ENCODE results near the gene C17orf78. TPM values are rescaled to one million over a fixed set of nuclear protein-coding genes. Genes with fewer than 3 reads are reported as not detected.
"Not testable (repeated sequence)": the region's sequence is repeated elsewhere in the genome, so short reads cannot be mapped to it uniquely, and the experiment has no call there.

The C17orf78 gene
- total RNA-seq, 2 donors from 2014 or later = not detected

GRCh38 chr17:37344519-37344918, 31.3 kb upstream of the C17orf78 start:
- no peak overlapping the region for H3K27ac ChIP-seq (ENCODE audit: low read depth, low read length)
- no peaks in the 10 kb centered on the region for H3K27me3 Mint-ChIP-seq (ENCODE audit: insufficient read depth)
- H3K36me3 Mint-ChIP-seq (ENCODE audit: low read depth) = peaks cover 38% of the 10 kb centered on the region
- H3K9me3 ChIP-seq (ENCODE audit: control insufficient read depth, low read length) = peaks cover 19% of the 10 kb centered on the region
- H3K27ac Mint-ChIP-seq = no peak overlapping the region
- H3K36me3 ChIP-seq (ENCODE audit: control insufficient read depth, insufficient read depth, low read length) = peaks cover 31% of the 10 kb centered on the region
- no peaks in the 10 kb centered on the region for H3K4me1 ChIP-seq (ENCODE audit: control insufficient read depth, insufficient read depth, low read length)
- DNase-seq = no peak
- H3K9ac ChIP-seq (ENCODE audit: extremely low read depth, low read length, poor library complexity, severe bottlenecking) = no peak overlapping the region
- WGBS, 2 experiments (ENCODE audit: insufficient coverage in 1 of 2, insufficient read length in 1 of 2) = 100% methylated on average over 2 to 3 of the region's 4 CpGs
- H3K4me1 Mint-ChIP-seq = peaks cover 6% of the 10 kb centered on the region
- H3K27me3 ChIP-seq (ENCODE audit: control insufficient read depth, insufficient read depth, low read length, poor library complexity, severe bottlenecking) = no peaks in the 10 kb centered on the region
- no peak overlapping the region for H3K4me3 Mint-ChIP-seq
- TF ChIP-seq, protein P1, sequence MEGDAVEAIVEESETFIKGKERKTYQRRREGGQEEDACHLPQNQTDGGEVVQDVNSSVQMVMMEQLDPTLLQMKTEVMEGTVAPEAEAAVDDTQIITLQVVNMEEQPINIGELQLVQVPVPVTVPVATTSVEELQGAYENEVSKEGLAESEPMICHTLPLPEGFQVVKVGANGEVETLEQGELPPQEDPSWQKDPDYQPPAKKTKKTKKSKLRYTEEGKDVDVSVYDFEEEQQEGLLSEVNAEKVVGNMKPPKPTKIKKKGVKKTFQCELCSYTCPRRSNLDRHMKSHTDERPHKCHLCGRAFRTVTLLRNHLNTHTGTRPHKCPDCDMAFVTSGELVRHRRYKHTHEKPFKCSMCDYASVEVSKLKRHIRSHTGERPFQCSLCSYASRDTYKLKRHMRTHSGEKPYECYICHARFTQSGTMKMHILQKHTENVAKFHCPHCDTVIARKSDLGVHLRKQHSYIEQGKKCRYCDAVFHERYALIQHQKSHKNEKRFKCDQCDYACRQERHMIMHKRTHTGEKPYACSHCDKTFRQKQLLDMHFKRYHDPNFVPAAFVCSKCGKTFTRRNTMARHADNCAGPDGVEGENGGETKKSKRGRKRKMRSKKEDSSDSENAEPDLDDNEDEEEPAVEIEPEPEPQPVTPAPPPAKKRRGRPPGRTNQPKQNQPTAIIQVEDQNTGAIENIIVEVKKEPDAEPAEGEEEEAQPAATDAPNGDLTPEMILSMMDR (conservative IDR thresholded peaks at IDR 0.05) = no peak
- H3K4me3 ChIP-seq (ENCODE audit: low read length) = no peak overlapping the region
- peaks cover 22% of the 10 kb centered on the region for H3K9me3 Mint-ChIP-seq

- 95 to 97% methylated on average over 7 to 8 of the region's 8 CpGs for WGBS, 2 experiments (ENCODE audit: insufficient coverage in 1 of 2, insufficient read length in 1 of 2)
- DNase-seq; H3K4me3 Mint-ChIP-seq; H3K27me3 Mint-ChIP-seq (ENCODE audit: insufficient read depth); H3K4me1 ChIP-seq (ENCODE audit: control insufficient read depth, insufficient read depth, low read length); H3K4me3 ChIP-seq (ENCODE audit: low read length); H3K27me3 ChIP-seq (ENCODE audit: control insufficient read depth, insufficient read depth, low read length, poor library complexity, severe bottlenecking); H3K27ac ChIP-seq (ENCODE audit: low read depth, low read length); H3K4me1 Mint-ChIP-seq; H3K27ac Mint-ChIP-seq; H3K9ac ChIP-seq (ENCODE audit: extremely low read depth, low read length, poor library complexity, severe bottlenecking): not testable (repeated sequence)
- peaks cover 40% of the 10 kb centered on the region for H3K36me3 Mint-ChIP-seq (ENCODE audit: low read depth)
- Histone ChIP-seq H3K9me3 (ENCODE audit: control insufficient read depth, low read length) (peaks cover 19% of the 10 kb centered on the region), H3K36me3 (ENCODE audit: control insufficient read depth, insufficient read depth, low read length) (peaks cover 24% of the 10 kb centered on the region)
- peaks cover 22% of the 10 kb centered on the region for H3K9me3 Mint-ChIP-seq
These were observed 28.9 kb upstream of the C17orf78 start for GRCh38 chr17:37346863-37347402.

- peak overlapping the region; percentile 97 for H3K4me3 ChIP-seq (ENCODE audit: low read length)
- not testable (repeated sequence) for H3K27me3 Mint-ChIP-seq (ENCODE audit: insufficient read depth); H3K9me3 ChIP-seq (ENCODE audit: control insufficient read depth, low read length); H3K4me1 ChIP-seq (ENCODE audit: control insufficient read depth, insufficient read depth, low read length); H3K9ac ChIP-seq (ENCODE audit: extremely low read depth, low read length, poor library complexity, severe bottlenecking); H3K27ac Mint-ChIP-seq; H3K27me3 ChIP-seq (ENCODE audit: control insufficient read depth, insufficient read depth, low read length, poor library complexity, severe bottlenecking); H3K9me3 Mint-ChIP-seq; DNase-seq; H3K27ac ChIP-seq (ENCODE audit: low read depth, low read length)
- peaks cover 10% of the 10 kb centered on the region for H3K36me3 ChIP-seq (ENCODE audit: control insufficient read depth, insufficient read depth, low read length)
- H3K4me1 Mint-ChIP-seq = peaks cover 26% of the 10 kb centered on the region
- peak overlapping the region; percentile 87 for H3K4me3 Mint-ChIP-seq
- peaks cover 13% of the 10 kb centered on the region for H3K36me3 Mint-ChIP-seq (ENCODE audit: low read depth)
- WGBS, 2 experiments (ENCODE audit: insufficient coverage in 1 of 2, insufficient read length in 1 of 2) = 87 to 90% methylated on average over 11 to 12 of the region's 12 CpGs
These were observed 18.8 kb upstream of the C17orf78 start for GRCh38 chr17:37356796-37357569.

- Mint-ChIP-seq H3K27ac (peak overlapping the region; percentile 94), H3K4me3 (peak overlapping the region; percentile 87), H3K36me3 (ENCODE audit: low read depth) (peaks cover 4% of the 10 kb centered on the region), H3K4me1 (peaks cover 26% of the 10 kb centered on the region), H3K27me3 (ENCODE audit: insufficient read depth) (no peaks in the 10 kb centered on the region), H3K9me3 (no peaks in the 10 kb centered on the region)
- H3K9ac ChIP-seq (ENCODE audit: extremely low read depth, low read length, poor library complexity, severe bottlenecking) = peak overlapping the region; percentile 66
- H3K9me3 ChIP-seq (ENCODE audit: control insufficient read depth, low read length) = no peaks in the 10 kb centered on the region
- no peaks in the 10 kb centered on the region for H3K27me3 ChIP-seq (ENCODE audit: control insufficient read depth, insufficient read depth, low read length, poor library complexity, severe bottlenecking)
- TF ChIP-seq, protein P1 (conservative IDR thresholded peaks at IDR 0.05) = no peak
- 0 to 2% methylated on average over 4 to 21 of the region's 21 CpGs for WGBS, 2 experiments (ENCODE audit: insufficient coverage in 1 of 2, insufficient read length in 1 of 2)
- peak; percentile 97 for DNase-seq
- H3K27ac ChIP-seq (ENCODE audit: low read depth, low read length) = peak overlapping the region; percentile 85
- H3K36me3 ChIP-seq (ENCODE audit: control insufficient read depth, insufficient read depth, low read length) = peaks cover 7% of the 10 kb centered on the region
- peak overlapping the region; percentile 97 for H3K4me3 ChIP-seq (ENCODE audit: low read length)
- peaks cover 8% of the 10 kb centered on the region for H3K4me1 ChIP-seq (ENCODE audit: control insufficient read depth, insufficient read depth, low read length)
These were observed 17.5 kb upstream of the C17orf78 start for GRCh38 chr17:37358098-37358829.

All from endodermal cell (in vitro differentiated cells).